GM18498 (cell line): Measurements from ENCODE around the gene SLC39A5.

ENCODE experiments used
- ATAC-seq: cut with Tn5 transposase; IDR thresholded peaks from one replicate; pipeline ENCODE4 v1.9.1; 2021; ENCODE audit warnings: mild to moderate bottlenecking, moderate library complexity; ENCODE audit not compliant: unreplicated experiment

SLC39A5 gene

GRCh38 chr12:56213878-56214277 is 16.0 kb upstream of the SLC39A5 start:
- no peak for ATAC-seq

DNA sequence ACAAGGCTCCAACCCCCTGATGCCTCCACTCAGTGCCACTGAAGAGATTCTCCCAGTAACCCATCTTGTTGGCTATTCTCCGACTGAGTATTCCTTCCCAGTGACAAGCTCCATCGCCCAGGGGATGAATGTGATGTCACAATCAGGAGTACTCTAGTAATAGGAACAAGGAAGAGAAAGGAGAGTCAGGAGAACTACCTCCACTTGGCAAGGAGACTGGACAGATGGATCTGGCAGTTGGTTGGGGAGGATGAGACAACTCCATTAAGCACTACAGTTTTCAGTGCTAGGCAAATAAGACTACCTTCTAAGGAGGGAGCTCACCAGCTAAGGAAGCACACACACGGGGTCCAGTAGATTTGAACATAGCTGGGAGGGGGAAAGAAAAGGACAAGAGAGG is 13.4 kb upstream of the SLC39A5 start:
- no peak for ATAC-seq

DNA sequence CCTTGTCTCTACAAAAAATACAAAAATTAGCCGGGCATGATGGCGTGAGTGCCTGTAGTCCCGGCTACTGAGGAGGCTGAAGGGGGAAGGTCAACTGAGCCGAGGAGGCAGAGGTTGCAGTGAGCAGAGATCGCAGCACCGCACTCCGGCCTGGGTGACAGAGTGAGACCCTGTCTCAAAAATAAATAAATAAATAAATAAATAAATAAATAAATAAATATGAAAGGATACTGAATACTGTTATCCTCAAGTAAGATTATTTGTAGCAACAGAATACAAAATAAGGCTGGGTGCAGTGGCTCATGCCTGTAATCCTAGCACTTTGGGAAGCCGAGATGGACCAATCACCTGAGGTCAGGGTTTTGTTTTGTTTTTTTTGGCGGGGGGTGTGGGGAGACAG is 10.0 kb upstream of the SLC39A5 start:
- no peak for ATAC-seq

DNA sequence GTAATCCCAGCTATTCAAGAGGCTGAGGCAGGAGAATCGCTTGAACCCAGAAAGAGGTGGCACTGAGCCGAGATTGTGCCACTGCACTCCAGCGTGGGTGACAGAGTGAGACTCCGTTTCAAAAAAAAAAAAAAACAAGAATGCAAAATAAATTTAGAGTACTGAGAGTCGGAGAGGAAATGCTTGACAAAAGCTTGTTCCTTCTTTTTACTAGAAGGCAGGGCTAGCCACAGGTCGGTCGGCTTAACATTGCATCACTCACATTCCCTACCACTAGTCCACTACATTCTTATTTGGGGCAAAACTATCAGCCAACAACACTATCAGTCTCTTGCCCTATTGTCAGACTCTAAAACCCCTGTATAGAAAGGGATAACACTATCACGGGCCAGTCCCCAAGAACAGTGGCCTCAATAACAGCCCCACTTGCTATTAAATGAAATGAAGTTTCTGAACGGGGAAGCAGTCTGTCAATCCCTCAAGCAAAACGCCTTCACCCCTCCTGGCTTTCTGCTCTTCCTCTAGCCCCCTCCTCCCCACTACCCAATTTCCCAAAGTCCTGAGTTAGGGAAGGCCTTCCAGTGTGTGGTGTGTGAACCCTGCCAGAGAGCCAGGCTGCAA is 9.1 kb upstream of the SLC39A5 start:
- ATAC-seq = no peak

GRCh38 chr12:56221232-56221756 is 8.6 kb upstream of the SLC39A5 start:
- ATAC-seq = peak; percentile 29

GRCh38 chr12:56221757-56222530 is 7.9 kb upstream of the SLC39A5 start, which contains the start of gene RNF41:
RNF41 (minus strand) TSS chr12:56221922; CDS start chr12:56214047, 7,875 bp downstream.
- peak; percentile 79 for ATAC-seq

DNA sequence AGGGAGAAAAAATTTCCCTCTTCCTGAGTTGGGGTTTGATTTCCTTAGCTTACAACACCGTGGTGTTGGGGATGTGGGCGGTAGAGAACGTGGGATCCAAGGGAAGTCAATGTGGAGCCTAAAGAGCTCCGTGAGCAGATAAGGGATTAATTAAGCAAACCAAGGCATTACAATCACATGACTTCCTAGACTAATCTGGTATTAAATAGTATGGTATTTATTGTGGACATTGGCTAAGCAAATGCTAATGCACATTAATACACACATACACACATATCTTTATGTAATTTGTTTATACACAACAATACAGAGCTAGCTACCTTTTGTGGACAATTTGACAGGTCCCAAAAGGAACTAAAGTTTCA is 7.3 kb upstream of the SLC39A5 start:
- ATAC-seq = no peak

- no peak for ATAC-seq
Observed at GRCh38 chr12:56223571-56224101, 6.2 kb upstream of the SLC39A5 start.

GRCh38 chr12:56224102-56224701 is 5.6 kb upstream of the SLC39A5 start, which contains the start of gene NABP2:
NABP2 (plus strand) TSS chr12:56224342; CDS start chr12:56224857, 515 bp downstream.
- peak; percentile 76 for ATAC-seq

- ATAC-seq = no peak
Observed at GRCh38 chr12:56224954-56225353, 4.9 kb upstream of the SLC39A5 start.

- ATAC-seq = no peak
Observed at GRCh38 chr12:56229082-56229481, 769 bp upstream of the SLC39A5 start.

DNA sequence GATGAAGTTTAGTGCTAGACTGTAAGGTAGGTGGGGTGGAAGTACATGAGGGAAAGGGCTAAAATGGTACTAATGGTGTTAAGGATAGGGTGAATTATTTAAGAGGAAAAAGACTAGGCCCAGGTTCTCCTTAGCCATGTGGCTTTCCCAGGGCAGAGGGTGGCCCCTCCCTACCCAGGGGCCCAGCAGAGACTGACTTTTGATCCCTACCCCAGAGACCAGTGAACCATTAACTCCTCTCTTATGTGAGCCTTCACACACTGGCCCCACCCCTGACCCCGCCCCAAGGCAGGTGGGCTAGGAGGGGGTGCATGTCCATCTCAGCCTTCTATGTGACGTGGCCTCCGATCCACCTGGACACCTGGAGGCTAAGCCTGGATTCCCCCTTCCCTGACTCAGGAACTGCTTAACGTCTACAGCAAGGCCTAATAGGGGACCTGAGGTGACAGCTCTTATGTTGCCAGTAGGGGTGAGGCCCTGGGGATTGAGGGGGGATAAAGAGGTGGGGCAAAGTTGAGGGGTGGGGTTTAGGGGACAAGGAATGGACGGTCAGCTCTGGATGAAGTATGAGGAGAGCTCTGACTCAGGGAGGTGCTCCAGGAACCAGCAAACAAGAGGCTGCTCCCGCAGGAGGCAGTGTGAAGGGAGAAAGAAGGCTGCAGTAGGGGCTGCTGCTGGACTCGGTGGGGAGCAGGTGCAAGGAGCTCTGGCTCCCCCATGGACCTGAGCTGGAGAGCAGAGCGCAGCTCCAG is 757 bp downstream of the SLC39A5 start:
- ATAC-seq = no peak

GRCh38 chr12:56231184-56231582 is 1.3 kb downstream of the SLC39A5 start:
- ATAC-seq = no peak

DNA sequence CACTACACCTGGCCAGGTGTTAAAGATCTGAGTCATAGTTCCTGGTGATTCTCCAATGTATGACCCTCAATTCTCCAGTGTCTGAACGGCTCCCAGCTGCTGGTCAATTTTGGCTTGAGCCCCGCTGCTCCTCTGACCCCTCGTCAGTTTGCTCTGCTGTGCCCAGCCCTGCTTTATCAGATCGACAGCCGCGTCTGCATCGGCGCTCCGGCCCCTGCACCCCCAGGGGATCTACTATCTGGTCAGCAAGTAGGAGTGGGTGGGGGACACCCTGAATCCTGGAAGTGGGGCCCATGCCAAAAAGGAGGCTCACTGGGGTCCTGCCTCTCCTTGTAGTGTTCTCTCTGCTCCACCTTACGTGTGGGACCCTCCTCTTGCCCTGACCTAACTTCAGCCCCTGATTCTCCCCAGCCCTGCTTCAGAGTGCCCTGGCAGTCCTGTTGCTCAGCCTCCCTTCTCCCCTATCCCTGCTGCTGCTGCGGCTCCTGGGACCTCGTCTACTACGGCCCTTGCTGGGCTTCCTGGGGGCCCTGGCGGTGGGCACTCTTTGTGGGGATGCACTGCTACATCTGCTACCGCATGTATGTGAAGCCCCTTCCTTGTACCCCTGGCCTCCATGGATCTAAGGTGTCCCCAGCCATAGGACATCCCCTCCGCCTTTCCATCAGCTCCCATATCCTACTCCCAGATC is 5.0 kb downstream of the SLC39A5 start:
- no peak for ATAC-seq

GRCh38 chr12:56236091-56236490 is 6.2 kb downstream of the SLC39A5 start:
- ATAC-seq = no peak

DNA sequence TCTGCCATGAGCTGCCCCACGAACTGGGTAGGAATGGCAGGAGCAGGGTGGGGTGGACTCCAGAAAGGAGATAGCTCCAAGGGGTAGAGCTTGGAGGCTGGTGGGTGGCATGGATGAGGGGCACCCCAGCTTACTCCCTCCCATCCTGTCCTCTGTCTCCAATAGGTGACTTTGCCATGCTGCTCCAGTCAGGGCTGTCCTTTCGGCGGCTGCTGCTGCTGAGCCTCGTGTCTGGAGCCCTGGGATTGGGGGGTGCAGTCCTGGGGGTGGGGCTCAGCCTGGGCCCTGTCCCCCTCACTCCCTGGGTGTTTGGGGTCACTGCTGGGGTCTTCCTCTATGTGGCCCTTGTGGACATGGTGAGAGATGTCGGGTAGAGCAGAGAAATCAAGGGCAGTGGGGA is 7.1 kb downstream of the SLC39A5 start:
- ATAC-seq = no peak

DNA sequence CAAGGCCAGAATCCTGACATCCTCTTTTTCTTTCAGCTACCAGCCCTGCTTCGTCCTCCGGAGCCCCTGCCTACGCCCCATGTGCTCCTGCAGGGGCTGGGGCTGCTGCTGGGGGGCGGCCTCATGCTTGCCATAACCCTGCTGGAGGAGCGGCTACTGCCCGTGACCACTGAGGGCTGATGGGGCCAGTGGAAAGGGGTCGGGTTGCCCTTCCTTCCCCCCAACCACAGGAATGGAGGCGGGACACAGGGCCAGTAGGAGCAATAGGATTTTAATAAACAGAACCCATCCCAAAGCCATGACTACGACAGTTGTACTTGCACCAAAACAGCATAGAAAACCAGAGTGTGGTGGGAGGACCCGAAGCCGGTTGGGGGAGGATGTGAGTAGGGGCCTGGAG is 7.7 kb downstream of the SLC39A5 start:
- ATAC-seq = no peak

- no peak for ATAC-seq
Observed at GRCh38 chr12:56241424-56242303, 11.8 kb downstream of the SLC39A5 start.

DNA sequence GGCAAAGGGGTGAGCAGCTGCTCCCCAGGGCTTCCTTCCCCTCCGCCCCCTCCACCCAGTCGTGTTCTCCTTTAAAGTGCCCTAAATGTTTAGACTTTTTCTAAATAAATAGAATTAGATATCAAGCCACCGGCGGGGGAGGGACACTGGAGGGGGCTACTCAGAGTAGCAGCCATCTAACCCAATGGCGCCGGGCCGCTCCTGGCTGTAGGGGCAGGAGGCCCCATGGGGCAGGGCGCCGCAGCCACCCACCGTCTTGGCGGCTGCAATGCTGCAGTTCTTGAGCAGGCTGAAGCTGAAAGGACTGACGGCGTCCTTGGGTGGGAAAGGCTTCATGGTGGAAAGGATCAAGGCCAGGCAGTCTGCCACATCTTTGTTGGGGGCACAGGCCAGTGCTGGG is 13.1 kb downstream of the SLC39A5 start:
- no peak for ATAC-seq
